ENCODE measurements around the gene CCL11.

DNA sequence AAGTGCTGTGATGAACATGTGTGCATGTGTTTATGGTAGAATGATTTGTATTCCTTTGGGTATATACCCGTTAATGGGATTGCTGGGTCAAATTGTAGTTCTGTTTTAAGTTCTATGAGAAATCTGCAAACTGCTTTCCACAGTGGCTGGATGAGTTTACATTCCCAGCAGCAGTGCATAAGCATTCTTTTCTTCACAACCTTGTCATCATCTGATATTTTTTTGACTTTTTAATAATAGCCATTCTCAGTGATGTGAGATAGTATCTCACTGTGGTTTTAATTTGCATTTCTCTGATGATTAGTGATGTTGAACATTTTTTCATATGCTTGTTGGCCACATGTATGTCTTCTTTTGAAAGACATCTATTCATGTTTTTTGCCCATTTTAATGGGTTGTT is 52.2 kb downstream of the CCL11 start:
- TF ChIP-seq POLR2A (IDR thresholded peaks at IDR 0.05), result no peak
- TF ChIP-seq, protein P1, sequence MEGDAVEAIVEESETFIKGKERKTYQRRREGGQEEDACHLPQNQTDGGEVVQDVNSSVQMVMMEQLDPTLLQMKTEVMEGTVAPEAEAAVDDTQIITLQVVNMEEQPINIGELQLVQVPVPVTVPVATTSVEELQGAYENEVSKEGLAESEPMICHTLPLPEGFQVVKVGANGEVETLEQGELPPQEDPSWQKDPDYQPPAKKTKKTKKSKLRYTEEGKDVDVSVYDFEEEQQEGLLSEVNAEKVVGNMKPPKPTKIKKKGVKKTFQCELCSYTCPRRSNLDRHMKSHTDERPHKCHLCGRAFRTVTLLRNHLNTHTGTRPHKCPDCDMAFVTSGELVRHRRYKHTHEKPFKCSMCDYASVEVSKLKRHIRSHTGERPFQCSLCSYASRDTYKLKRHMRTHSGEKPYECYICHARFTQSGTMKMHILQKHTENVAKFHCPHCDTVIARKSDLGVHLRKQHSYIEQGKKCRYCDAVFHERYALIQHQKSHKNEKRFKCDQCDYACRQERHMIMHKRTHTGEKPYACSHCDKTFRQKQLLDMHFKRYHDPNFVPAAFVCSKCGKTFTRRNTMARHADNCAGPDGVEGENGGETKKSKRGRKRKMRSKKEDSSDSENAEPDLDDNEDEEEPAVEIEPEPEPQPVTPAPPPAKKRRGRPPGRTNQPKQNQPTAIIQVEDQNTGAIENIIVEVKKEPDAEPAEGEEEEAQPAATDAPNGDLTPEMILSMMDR (IDR thresholded peaks at IDR 0.05), result no peak
